Fibroblast of villous mesenchyme (primary cell): ENCODE results near the gene PLPPR3. TPM values are rescaled to one million over a fixed set of nuclear protein-coding genes. Genes with fewer than 3 reads are reported as not detected.

Experiments
- DNase-seq: peaks from one replicate; pipeline ENCODE4 v3.0.0-alpha.2; 2010; ENCODE audit warnings: low read depth
- H3K4me3 ChIP-seq: 2 replicates; pipeline ENCODE4 v1.5.1; 2011; ENCODE audit warnings: low read depth, mild to moderate bottlenecking, low read length
- total RNA-seq: library from RNA; depleted of rRNA; stranded (reverse); fragments of >200 nt; gene quantifications from 2 replicates; pipeline ENCODE4 v1.2.3, GENCODE V29; 2012
- TF ChIP-seq, protein P1 (sequence below): IDR thresholded peaks from 2 replicates; pipeline ENCODE4 v1.5.1; 2012; ENCODE audit warnings: low read depth, mild to moderate bottlenecking, low read length; ENCODE audit not compliant: insufficient read depth

The PLPPR3 gene
- total RNA-seq, 1 donor: 0.86 TPM

DNA sequence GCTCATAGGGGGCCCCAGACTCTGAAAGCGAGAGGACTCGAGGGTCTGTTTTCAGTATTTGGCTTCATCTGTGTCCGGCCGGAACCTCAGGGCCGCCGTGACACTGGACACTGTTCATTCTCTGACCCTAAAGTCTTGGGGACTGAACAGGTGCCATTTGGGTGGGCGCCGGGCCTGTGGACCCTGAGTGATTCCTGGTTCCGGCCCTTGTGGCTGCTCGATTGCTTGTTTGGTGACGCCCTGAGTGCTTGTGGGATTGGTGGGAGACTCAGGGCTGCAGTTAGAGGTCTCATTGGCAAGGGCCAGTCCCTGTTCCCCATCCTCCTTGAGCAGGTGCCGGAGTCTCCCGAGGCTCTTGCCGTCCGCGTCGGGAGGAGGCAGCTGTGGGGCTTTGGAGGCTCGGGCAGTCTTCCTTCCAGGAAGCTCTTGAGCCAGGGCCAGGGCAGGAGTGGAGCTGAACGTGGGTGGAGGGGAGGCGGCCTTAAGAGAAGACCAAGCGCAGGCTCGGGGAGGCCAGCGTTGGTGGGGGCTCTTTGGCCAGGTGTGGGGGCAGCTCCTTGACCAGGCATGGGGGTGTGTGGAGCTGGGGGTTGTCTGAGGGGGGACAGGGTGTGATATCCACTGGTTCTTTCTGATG lies 19.8 kb downstream of the PLPPR3 start:
- peak overlapping the region; percentile 91 for H3K4me3 ChIP-seq
- DNase-seq: no peak
- TF ChIP-seq, protein P1, sequence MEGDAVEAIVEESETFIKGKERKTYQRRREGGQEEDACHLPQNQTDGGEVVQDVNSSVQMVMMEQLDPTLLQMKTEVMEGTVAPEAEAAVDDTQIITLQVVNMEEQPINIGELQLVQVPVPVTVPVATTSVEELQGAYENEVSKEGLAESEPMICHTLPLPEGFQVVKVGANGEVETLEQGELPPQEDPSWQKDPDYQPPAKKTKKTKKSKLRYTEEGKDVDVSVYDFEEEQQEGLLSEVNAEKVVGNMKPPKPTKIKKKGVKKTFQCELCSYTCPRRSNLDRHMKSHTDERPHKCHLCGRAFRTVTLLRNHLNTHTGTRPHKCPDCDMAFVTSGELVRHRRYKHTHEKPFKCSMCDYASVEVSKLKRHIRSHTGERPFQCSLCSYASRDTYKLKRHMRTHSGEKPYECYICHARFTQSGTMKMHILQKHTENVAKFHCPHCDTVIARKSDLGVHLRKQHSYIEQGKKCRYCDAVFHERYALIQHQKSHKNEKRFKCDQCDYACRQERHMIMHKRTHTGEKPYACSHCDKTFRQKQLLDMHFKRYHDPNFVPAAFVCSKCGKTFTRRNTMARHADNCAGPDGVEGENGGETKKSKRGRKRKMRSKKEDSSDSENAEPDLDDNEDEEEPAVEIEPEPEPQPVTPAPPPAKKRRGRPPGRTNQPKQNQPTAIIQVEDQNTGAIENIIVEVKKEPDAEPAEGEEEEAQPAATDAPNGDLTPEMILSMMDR: no peak

DNA sequence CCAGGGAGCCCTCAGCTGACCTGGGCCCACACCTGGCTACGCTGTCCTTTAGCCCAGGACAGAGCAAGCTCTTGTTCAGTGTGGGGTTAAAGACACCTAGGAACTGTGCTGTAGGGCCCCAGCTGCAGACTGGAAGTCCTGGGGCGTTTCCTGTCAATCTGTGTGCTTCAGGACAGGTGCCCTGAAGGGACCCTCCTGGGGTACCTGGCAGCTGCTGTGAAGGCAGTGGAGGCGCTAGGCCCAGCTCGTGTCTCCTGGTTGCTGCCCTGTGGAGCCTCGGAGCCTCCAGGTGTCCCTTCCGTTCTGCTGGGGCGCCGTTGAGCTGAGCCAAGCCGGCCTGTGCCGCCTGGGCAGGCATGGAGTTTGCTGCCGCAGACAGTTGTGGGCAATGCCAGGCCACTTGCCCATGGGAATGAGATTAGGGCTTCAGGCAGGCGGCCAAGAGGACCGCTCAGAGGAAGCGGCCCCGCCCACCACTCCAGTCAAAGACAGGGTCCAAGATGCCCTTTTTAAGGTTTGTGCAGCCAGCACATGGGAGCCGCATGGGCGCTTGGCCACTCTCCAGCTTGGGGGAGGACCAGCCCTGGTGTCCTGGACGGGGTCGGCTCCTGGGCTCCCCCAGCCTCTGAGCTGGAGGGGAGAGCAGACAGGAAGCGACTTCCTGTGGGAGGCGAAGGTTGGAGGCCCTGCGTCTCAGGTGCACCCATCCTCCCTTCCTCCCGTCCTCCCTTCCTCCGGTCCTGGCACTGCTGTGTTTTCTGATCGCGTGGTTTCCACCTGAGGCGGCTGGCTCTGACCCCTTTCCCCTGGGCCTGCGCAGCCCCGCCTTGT lies 20.5 kb downstream of the PLPPR3 start:
- TF ChIP-seq, protein P1: no peak
- peak overlapping the region; percentile 91 for H3K4me3 ChIP-seq
- DNase-seq: no peak

DNA sequence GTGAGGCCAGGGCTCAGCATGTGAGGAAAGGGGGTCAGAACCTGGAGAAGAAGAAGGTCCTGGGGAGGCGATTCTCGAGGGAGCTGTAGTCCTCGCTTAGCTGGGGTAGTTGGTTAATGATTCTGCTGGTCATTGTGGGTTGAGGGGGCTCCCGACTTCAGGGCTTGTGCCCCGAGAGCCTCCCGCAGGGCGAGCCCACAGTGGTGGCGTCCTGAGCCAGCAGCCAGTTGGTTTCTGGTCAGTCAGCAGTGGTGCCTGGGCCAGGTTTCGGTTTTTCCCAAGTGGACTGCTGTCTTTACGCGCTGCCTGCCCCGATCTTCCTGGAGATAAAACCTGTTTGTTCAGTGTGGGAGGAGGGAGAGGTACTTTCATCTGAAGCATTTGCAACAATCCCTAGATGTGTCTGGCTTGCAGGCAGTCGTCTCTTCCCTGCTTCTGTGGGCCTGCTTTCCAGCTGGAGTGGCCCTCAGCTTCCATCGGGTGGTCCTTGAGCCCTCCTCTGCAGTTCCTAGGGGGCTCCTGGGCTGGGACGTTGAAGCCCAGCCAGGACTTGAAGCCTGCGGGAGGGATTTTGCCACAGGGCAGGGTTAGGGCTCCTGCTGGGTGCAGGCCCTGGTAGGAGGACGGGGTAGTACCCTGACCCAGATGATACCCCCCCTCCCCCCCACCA lies 21.3 kb downstream of the PLPPR3 start:
- TF ChIP-seq, protein P1: no peak
- peak; percentile 81 for DNase-seq
- H3K4me3 ChIP-seq: peak overlapping the region; percentile 91

DNA sequence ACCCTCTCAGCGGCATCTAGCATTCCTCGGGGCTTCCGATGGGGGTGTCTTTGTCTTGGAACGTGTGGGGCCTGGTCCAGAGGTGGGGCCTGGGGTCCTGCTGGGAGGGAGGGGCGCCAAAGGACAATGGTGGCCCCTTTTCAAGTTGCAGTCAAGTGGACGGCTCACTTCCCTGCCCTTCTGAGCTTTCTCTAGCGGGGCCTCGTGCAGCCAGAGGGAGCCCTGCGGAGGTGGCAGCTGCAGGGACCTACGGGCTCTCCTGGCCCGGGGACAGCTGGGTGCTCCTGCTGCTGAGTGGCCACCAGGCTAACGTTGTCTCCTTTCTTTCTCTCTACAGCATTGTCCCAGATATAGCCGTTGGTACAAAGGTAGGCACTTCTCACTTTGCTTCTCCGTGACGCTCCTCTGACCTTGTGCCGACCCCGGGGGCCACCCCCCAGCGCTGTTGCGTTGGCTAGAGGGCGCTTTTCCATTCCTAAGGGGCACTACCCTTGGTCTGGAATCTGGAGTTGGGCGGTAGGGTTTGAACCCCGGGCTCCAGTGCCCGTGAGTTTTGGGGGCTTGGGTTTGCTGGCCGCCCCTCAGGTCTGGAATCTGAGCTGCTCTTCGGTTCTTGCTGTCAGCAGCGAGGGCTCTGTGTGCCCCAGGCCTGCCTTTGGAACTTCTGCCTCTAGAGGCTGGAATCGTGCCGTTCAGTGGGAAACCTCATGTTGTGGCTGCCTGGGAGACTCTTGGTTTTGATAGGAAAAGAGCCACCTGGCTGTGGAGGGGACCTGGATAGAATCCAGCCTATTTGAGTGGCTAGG lies 22.5 kb downstream of the PLPPR3 start:
- peak; percentile 72 for DNase-seq
- H3K4me3 ChIP-seq: peak overlapping the region; percentile 91
- TF ChIP-seq, protein P1: peak; percentile 46

DNA sequence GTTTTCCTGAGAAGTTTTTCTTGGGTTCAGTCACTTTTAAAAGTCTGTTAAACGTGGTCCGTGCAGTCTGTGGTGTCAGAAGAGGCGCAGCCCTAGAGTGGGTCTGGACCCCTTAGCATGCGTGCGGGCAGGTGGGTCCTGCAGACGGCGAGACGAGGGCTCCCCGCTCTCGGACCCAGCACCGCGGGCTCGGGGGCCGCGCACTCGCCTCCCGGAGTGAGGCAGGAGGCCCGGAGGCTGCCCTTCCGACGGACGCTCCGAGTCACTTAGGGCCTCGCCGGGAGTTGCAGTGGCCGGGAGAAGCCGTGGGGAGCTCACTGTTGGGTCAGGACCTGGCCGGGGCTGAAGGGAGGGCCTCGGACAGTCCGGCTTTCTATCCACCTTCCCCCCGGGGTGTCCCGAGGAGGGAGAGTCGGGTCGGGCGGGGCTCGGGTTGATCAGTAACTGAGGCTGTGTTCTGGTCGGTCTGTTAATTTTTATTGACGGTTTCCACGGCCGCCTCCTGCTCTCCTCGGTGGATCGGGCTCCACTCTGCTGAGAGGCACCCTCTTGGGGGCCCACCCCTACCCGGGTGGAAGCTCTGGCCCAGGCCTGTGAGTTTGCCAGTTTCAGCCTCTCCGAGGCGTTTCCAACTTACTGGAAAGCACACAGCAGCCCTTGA lies 23.2 kb downstream of the PLPPR3 start:
- TF ChIP-seq, protein P1: no peak
- no peak for DNase-seq
- peak overlapping the region; percentile 91 for H3K4me3 ChIP-seq
